ENCODE measurements around the gene HOXA1.

Gene HOXA1

GRCh38 chr7:27105301-27106031 is 9.7 kb upstream of the HOXA1 start:
- no peak for DNase-seq (ENCODE audit: low read depth)

- DNase-seq (ENCODE audit: low read depth), result no peak
These were observed 8.7 kb upstream of the HOXA1 start for GRCh38 chr7:27104341-27105058.

GRCh38 chr7:27103489-27104226 is 7.9 kb upstream of the HOXA1 start:
- DNase-seq (ENCODE audit: low read depth), result no peak

GRCh38 chr7:27102581-27103442 is 7.0 kb upstream of the HOXA1 start, which contains the start of gene HOXA2:
Gene HOXA2, minus strand, starts transcription at chr7:27102683. Its CDS starts 183 bp downstream, at chr7:27102500.
- DNase-seq (ENCODE audit: low read depth), result no peak

GRCh38 chr7:27101957-27102580 is 6.3 kb upstream of the HOXA1 start:
- DNase-seq (ENCODE audit: low read depth), result no peak

GRCh38 chr7:27101171-27101956 is 5.6 kb upstream of the HOXA1 start:
- DNase-seq (ENCODE audit: low read depth), result no peak

- DNase-seq (ENCODE audit: low read depth), result no peak
These were observed 4.9 kb upstream of the HOXA1 start for GRCh38 chr7:27100694-27101170.

GRCh38 chr7:27099453-27100370 is 3.9 kb upstream of the HOXA1 start:
- DNase-seq (ENCODE audit: low read depth), result no peak

GRCh38 chr7:27098578-27099451 is 3.0 kb upstream of the HOXA1 start:
- no peak for DNase-seq (ENCODE audit: low read depth)

- DNase-seq (ENCODE audit: low read depth), result no peak
These were observed 2.1 kb upstream of the HOXA1 start for GRCh38 chr7:27097686-27098577.

GRCh38 chr7:27096768-27097514 is 1.1 kb upstream of the HOXA1 start:
- DNase-seq (ENCODE audit: low read depth), result no peak

GRCh38 chr7:27095050-27095896 is 527 bp downstream of the HOXA1 start:
- DNase-seq (ENCODE audit: low read depth), result no peak

- DNase-seq (ENCODE audit: low read depth), result no peak
These were observed 1.3 kb downstream of the HOXA1 start for GRCh38 chr7:27094304-27095049.

- DNase-seq (ENCODE audit: low read depth), result no peak
These were observed 2.5 kb downstream of the HOXA1 start for GRCh38 chr7:27093184-27093895.

All from non-pigmented ciliary epithelial cell (primary cell).